Measurements from ENCODE around the gene PIK3AP1.
"Not testable (repeated sequence)": the region's sequence is repeated elsewhere in the genome, so short reads cannot be mapped to it uniquely, and the experiment has no call there.

The PIK3AP1 gene

DNA sequence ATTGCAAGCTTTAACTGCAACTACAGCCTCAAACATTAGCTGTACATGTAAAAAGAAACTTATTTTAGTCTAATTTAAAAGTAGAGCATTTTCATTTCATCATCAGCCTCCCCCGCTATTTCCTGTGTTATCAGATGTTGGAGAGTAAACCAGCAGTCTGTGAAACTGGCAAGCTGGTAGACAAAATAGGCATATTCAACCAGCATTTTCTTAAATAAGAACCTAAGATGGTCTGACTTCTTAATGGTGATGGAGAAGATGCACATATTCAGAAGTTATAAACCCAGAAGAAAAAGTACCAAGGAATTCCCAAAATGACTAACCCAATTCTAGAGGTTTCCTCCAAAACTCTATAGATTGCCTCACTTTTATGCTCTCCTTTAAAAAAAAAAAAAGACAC is 24.9 kb downstream of the PIK3AP1 start:
- peak; percentile 46 for DNase-seq

DNA sequence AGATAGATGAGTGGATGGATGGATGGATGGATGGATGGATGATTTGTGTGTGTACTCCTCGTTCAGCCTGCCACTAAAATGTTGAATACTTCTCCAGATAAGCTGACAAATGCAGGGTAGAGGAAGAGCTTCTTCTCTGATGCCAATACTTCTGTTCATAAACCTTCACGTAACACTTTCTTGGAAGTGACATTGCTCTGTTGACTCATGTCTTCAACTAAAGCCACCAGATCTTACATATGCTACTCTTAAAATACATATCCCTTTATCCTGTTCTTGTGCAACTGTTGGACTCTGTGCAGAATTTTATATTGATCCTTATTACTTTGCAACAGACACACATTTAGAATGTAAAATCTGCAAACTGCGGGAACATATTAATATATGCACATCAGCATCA is 26.9 kb downstream of the PIK3AP1 start:
- DNase-seq: no peak

DNA sequence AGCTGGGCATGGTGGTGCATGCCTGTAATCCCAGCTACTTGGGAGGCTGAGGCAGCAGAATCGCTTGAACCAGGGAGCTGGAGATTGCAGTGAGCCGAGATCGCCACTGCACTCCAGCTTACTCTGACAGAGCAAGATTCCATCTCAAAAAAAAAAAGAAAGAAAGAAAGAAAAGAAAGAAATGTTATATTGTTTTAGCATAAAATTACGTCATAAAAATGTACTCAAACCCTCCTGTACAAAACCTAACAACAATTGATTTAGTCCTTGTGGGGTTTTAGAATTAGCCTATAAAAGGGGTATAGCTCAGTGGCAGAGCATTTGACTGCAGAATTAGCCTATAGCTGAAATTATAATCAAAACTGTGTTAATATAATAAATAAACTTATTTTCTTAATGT is 27.9 kb downstream of the PIK3AP1 start:
- DNase-seq: no peak

DNA sequence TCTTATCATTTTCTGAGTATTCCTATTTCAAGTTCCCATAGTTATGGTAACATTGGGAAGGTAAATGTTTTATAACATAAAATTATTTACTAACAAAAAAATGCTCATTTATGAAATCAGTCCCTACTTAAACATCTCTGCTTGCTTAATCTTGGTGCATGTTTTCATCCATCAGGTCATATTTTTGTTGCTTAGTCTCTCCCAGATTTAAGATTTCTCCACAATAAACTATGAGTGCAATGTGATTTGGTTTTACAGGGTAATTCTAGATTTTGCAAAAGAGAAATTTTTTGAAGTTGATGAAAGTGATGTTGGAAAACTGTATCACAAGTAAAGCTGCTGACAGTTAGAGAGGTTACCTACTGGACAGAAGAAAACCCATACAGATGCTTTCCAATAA is 28.6 kb downstream of the PIK3AP1 start:
- no peak for DNase-seq

DNA sequence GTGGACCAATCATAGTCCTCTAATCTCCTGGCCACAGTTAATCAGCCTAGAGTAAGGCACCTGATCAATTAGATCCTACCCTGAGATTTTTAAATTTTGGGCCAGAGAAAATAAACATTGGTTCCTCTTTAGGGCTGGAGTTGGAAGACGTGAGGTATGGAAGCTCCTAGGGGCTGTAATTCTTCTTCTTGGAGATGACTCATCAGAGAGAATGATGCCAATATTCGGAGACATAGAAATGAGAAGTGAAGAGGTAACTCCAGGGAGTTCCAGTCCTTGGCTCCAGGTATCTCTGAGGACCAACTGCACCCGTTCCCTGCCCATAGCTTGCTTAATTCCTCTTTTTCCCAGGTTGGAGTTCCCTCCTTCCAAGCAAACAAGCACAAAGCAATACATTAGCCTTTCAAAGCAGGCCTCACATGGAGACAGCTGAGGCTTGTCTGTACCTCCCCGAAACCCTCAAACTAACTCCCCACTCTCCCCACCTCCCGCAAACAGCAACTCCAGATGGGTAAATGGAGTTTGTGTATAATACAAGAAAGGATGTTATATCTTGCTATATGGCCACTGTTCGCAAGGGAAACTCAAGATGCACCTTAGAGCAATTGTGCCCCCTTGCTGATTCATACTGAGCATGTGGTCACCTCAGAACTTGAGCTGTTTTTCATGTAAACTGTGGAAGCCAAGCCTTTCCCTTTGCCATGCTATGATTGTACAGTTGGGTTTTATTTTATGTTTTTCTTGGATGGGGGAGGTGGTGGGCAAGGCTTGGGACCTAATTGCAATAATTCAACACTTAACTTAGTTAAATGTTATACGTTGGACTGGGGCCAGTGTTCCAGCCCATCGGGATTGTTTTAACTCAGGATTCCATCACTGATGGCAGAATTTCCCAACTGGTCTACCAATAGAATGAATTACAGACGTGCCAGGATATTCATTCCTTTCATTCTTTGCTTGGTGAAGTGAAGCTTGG is 29.3 kb downstream of the PIK3AP1 start:
- no peak for DNase-seq

DNA sequence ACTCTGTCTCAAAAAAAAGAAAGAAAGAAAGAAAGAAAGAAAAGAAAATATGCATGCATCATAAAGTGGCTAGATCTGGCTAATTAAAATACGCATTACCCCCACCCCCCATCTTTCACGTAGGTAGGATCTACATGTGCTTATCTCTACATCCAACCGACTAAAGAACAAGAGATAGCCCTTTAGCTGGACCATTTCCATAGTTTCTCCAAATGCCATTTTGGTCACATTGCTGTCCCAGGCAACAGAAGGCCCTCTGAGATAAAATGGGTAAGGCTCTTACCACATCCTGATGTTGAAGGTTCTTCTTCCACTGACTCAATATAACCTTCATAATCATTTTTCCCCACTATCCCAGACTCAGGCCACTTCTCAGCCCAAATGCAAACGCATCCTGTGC is 31.5 kb downstream of the PIK3AP1 start:
- no peak for DNase-seq

DNA sequence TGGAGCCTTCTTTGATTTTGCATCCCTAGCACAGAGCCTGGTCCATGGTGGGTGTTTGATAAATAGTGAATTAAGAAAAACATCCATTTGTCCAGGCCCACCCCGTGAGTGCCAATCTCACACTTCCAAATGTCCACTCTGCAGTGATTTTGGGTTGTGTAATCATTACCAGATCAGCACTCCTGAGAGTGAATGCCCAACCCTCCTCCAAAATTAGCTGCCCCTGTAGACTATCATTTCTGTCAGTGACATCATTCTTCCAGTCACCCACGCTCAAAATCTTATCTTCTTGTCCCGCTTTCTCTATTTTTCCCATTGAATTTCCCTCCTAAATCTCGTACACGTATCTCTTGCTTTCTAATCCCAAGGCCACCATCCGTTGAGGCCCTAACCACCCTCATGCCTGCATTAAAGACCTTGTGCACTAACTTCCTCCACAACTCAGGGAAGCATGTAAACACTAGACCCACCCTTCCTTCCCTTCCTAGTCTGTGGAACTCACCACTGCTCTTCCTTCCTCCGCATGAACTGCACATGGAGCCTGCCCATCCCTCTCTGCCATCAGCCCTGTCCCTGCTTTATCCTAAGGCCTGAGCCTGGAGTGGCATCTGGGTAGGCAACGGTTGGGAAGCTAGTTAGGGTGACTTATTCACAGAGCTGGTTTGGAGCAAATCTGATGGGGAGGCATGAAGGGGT is 32.8 kb downstream of the PIK3AP1 start:
- DNase-seq: no peak

DNA sequence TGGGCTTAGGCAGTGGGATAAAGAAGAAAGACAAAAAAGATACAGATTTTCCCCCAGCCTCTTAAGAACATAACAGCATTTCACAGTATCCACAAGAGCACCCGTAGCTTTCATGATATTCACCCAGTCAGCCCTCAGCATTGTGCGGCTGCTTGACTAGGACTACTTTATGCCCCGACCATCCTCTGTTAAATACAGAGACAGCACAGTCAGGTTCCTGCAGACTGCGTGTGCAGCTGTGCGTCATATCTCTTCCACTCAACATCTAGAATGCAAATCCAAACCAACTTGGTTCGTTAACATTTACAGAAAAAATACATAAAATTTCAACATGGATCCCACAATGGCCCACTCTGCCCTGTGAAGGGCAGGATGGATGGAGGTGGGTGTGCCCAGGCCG is 33.8 kb downstream of the PIK3AP1 start:
- no peak for DNase-seq

DNA sequence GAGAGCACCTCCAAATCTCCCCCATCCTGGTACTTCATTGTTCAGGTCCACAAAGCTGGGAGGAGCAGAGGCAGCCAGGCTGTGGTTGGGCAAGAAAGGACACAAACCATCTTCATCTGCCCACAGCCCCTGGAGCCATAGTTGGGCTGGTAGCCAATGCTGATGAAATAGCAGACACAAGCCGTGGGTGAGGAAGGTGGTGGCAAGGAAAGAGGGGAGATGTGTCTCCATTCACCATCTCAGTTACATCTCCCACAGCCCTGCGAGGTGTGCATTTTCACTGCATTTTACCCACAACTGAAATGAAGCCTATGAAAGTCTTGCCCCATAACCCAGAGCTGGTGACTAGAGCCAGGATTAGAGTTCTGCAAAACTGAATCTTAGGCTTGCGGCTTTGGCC is 35.0 kb downstream of the PIK3AP1 start:
- no peak for DNase-seq

DNA sequence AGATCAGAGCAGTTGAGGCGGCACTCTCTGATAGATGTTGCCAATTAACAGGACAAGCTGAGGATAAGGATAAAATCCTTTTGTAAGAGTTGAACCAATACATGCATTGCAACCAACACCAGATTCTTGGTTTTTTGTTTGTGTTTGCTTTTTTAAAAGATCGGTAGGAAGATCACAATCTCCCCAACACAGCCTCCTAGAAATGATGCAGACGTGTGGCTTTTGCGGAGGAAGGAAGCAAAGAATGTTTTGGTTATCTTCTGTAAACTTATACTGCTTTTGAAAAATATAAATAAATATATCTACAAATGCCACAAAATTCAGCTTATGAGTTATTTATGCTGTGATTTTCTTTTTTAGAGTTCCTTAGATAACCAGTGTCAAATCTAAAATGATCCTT is 35.5 kb downstream of the PIK3AP1 start:
- DNase-seq: no peak

DNA sequence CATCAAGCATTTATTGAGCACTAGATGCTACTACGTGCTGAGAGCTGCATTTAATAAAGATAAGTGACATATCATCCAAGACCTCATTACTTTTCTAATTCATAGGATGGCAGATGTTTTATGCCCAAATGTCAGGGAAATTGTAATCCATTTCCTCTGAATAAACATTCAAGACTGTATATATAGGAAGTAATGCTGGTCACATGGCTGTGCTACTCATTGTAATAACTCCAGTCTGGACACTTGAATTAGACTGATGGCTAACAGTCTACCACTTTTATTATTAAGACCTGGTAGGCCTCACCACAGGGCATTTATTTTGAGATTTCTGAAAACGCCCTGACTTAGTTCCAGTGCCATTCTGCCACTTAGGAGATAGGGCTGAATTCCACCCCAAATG is 36.6 kb downstream of the PIK3AP1 start:
- DNase-seq: no peak

DNA sequence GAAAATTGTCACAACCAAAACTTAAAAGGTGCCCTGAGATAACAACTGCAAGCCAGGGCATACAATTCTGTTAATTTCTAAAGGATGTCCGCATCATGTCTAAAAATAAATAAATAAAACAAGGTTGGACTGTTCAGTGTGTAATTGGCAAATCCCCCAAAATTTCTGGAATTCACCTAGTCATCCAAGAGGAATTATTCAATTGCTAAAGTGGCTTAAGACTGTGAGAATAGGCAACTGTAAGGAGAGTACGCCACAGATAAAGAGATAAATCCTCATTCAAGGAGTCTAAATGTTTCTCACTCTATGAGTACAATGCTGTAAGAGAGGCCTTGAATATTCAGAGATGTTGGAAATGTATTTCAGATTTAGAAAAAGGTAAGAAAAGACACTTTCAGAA is 37.2 kb downstream of the PIK3AP1 start:
- no peak for DNase-seq

DNA sequence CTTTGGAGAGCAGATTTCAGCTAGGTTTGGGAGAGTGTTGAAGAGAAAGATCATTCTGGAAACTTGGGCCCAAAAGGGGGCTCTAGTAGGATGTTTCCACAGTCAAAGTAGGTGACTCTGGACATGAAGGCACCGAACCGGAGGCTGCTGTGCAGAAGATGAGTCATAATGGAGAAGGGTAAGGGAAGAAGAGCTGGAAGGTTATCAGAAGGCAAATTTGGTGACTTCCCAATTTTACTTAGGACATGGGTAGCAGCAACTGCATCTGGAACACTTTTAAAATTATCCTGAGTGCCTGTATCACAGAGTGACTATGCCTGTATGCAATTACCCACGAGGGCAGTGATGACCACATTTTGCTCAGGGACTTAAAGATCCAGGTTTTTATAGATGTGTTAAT is 38.8 kb downstream of the PIK3AP1 start:
- no peak for DNase-seq

DNA sequence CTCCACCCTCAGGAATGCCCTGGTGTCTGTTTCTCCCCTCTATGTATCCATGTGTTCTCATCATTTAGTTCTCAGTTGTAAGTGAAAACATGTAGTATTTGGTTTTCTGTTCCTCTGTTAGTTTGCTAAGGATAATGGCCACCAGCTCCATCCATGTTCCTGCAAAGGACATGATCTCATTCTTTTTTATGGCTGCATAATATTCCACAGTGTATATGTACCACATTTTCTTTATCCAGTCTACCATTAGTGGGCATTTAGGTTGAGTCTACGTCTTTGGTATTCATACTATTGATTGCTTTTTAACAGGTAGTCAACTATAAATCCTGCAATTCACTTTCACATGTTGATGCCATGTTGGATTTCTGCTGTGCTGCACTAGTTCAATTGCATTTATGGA is 39.9 kb downstream of the PIK3AP1 start:
- DNase-seq: not testable (repeated sequence)

DNA sequence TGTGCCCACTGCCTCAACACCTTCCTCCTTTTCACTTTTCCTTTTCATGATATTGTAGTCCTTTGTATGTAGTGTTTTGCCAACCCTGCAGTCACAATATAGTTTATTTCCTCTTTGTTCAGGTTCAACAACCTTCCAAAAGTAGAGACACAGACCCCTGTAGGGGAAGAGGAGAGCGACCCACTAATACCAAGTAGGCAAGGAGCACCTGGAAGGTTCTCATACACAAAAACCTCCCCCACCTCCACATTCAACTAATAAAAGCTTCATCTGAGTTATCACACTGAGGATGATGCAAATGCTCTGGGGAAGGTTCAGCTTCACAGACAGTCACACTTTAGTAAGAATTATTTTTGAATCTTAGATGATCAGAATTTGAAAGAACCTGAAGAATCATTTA is 41.6 kb downstream of the PIK3AP1 start:
- no peak for DNase-seq

DNA sequence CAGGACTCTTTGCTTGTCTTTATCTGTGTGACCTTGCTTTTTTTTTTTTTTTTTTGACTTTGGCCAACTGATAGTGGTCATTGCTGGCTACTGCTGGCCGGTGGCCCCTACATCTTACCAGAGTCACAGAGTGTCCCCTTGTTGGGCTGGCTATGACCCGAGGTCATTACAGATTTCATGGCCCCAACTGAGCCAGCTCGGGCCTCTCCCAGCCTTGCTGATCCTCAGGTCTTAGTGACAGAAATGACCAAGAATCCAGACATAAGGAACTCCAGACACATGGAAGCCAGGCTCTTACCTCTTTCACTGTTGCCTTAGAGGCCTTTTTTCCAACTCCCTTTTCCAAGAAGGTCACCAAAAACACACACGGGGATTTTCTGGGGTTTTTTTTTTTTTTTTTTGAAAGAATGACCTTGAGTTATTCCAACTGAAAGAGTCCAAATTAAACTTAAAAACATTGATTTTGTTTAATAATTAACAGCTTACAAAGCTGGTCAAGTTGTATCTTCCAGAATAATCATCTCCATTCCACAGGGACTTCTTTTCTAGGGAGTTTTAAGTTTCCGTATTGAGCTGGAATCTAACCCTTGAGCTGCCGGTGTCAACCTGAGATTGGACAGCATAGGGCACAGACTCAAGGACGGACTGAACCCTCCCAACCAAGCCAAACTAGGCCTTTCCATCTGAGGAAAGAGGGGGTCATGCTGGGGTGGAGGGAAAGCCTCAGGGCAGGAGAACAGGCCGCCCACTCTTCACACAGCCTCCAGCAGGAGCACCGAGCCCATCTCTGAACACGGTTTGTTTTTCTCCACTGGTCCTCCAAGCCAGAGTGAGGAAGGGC is 43.8 kb downstream of the PIK3AP1 start:
- DNase-seq: no peak

DNA sequence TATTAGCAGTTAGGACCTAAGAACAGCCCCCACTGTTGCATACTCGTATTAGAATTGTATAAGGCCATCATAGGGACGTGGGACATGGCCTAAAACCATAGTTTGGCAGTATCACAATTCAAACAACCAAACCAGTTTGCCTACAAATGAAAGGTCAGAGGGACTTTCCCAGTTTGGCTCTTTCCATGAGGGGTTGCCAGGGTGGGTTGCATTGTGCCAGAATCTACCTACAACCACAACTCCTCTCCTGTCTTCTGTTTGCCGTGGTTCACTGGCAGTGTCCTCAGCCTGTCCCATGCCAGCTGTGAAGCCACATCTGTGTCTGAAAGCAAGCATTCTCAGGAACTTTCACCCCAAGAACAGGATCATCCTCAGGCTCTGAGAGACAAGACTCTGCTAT is 44.5 kb downstream of the PIK3AP1 start:
- no peak for DNase-seq

DNA sequence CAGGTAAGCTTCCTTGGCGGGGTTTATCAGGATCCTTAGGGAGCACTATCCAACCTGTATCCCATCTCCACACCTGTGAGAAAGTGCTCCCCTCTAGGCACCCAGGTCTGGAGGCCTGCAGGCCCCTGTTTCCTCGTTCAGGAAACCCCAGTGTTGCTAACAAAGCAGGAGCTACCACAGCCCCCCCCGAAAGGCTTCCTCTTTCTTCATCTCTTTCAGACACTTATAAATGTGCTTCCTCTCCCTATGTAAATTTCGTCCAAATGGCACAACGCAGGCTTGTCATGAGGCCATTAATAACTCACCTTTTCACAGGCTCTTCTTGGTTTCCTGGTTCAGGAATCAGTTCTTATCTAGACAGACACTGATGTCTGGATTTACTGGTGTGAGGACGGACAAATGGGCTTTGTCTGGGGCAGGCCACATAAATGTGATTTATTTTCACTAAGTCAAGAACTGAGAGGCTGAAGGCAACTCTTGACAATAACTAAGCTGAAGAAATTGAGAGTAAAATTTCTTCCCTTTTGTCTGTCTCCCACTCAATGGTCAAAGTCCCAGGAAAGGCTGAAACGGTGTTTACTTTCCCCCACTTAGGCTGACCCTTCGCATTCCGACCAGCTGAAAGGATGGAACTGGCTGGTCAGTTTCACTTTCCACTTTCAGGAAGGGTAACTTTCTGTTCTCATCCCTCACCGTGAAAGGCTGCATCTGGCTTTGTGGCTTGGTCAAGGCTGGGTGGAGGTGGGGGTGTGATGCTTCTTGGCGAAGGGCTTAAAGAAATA is 46.8 kb downstream of the PIK3AP1 start:
- peak; percentile 17 for DNase-seq

DNA sequence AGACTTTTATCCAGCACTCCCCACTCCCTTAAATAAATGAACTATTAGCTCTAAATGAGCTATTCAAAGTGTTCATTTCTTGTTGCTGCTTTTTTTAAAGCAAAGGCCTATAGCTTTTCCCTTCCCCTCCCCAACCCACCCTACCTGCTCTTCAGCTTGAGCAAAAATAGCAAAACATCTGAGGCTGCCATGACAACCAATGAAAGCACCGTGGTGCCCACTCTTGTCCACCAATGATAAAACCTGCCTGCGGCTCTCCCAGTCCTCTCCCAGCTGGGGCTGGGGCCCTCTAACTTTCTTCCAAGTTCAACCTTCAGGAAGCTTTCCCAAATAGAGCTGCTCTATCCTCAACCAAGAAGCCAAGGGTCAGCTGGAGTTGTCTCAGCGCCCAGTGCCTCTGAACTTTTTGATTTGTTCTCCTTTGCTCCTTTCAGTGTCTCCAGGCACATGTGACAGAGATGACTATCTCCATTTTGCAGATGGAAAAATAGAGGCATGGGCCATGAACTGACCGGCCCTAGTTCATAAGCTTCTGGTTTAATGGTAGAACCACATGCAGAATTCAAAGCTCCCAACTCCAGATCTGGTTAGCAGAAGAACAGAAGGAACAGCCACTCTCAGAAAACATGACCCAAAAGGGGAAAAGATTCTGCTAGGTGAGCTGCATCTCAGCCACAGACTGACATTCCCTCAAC is 47.7 kb downstream of the PIK3AP1 start:
- no peak for DNase-seq

DNA sequence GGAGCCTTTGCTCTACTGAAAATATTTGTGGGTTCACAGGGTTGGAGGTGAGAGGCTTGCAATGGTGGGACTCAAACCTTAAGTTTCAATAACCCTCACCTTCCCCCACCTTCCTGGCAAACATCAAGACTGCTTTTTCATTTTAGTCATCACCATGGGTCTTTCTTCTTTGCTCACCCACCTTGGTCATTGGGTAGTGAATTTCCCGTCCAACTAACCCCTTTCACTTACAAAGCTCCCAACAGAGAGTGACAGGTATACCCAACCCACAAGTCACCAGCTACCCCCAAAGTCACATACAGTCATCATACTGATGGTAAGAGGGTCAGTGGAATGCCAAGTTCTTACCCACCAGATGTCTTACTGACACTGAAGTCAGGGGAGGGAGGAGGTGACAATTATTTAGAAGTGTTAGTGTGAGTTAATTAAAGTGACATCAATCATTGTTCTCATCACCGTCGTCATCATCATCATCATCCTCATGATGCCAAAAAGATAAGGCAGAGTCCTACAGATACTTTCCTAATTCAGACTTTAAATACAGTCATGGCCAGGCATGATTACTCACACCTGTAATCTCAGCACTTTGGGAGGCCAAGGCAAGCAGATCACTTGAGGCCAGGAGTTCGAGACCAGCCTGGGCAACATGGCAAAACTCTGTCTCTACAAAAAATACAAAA is 49.0 kb downstream of the PIK3AP1 start:
- peak; percentile 50 for DNase-seq

DNA sequence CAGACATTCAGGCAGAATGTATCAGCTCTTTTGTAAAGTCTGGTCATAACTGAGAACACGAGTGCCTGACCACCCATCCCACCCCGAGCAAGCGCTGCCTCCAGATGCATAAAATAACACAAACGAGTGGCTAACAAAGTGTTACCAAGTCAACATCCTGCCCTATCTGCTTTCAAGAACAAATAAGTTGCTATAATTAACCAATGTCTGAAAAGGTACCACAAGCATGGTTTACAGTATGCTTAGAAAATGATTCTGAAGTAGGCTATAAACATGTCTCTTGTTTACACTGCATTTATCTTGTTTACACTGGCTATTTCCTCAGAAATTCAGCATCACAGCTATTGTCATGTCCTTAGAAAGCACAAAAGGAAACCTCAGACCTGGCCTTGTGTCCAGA is 49.5 kb downstream of the PIK3AP1 start:
- peak; percentile 30 for DNase-seq

All from CD4-positive, alpha-beta T cell treated with Interleukin-4 for 4 hours (primary cell).